ENCODE measurements around the gene DYSF.

Gene DYSF

DNA sequence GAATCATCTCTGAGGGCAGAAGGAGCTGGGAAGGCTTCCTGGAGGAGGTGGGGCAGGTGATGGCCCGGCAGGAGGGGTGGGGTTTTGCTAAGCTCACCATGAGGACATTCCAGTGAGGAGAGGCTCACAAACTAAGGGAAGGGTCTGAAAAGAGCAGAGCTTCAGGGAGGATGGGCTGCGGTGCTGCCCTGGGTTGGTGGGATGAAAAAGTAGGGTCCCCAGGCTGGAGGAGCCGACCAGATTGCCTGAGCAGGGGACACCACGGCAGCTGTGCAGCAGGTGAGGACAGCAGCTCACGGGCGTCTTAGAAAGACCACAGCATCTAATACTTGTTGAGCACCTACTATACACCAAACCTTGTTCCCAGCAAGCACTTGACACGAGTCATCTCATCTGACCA is 82.2 kb downstream of the DYSF start:
- no peak for DNase-seq (ENCODE audit: low read depth)

DNA sequence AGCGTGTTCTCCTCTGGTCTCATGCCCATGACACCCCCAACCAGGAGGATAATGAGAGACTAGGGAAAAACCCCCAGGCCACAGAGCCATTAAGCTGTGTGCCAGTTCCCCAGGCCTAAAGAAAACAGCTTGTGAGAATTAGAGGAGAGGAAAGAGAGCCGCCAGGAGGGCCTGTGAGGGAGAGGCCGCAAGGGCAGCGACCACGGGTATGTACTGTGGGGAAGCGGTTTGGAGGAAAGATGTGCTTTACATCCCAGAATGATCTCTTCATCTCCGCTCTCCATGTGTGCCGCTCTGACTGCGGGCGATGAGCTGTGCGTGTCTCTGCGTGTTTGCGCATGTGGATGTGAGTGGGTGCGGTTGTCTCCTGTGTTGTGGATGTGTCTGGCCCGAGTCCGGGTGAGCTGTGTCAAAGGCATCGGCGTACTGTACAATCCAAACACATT is 82.9 kb downstream of the DYSF start:
- TF ChIP-seq, protein P1, sequence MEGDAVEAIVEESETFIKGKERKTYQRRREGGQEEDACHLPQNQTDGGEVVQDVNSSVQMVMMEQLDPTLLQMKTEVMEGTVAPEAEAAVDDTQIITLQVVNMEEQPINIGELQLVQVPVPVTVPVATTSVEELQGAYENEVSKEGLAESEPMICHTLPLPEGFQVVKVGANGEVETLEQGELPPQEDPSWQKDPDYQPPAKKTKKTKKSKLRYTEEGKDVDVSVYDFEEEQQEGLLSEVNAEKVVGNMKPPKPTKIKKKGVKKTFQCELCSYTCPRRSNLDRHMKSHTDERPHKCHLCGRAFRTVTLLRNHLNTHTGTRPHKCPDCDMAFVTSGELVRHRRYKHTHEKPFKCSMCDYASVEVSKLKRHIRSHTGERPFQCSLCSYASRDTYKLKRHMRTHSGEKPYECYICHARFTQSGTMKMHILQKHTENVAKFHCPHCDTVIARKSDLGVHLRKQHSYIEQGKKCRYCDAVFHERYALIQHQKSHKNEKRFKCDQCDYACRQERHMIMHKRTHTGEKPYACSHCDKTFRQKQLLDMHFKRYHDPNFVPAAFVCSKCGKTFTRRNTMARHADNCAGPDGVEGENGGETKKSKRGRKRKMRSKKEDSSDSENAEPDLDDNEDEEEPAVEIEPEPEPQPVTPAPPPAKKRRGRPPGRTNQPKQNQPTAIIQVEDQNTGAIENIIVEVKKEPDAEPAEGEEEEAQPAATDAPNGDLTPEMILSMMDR (IDR thresholded peaks at IDR 0.05; ENCODE audit: low read depth, low read length, missing control alignments): no peak
- DNase-seq (ENCODE audit: low read depth): no peak
- in situ Hi-C loops (cut with HindIII; ENCODE audit: low sequenced_read_pairs): loop anchor here (5.0 kb wide), 2 partner anchors 81 to 396 kb away; no protein-coding TSS in a partner anchor
- H3K4me3 ChIP-seq (ENCODE audit: low read depth, low read length): no peak overlapping the region

More for the DNA sequence above, 82.2 kb downstream of the DYSF start:
- in situ Hi-C loops (cut with HindIII; ENCODE audit: low sequenced_read_pairs): loop anchor here (5.0 kb wide), 2 partner anchors 82 to 397 kb away; no protein-coding TSS in a partner anchor
- no peak overlapping the region for H3K4me3 ChIP-seq (ENCODE audit: low read depth, low read length)
- TF ChIP-seq, protein P1 (IDR thresholded peaks at IDR 0.05; ENCODE audit: low read depth, low read length, missing control alignments): no peak

DNA sequence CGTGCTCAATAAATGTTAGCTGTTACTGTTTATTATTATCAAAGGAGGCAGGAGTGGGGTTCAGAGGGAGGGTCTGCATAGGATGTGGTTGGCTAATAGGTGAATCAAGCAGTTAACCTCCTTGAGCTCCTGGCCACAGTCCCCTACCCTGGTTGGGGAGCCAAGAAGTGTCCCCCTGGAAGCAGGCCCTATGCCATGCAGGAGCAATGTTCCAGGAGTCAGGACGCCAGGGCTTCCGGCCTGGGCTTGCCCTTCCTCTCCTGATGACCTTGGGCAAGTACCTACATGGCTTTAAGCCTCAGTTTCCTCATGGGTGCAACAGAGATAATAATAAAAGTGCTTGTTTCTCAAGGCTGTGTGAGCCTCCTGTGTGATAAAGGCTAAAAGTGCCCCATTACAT is 84.9 kb downstream of the DYSF start:
- H3K4me3 ChIP-seq (ENCODE audit: low read depth, low read length): no peak overlapping the region
- no peak for DNase-seq (ENCODE audit: low read depth)
- in situ Hi-C loops (cut with HindIII; ENCODE audit: low sequenced_read_pairs): loop anchor here (5.0 kb wide), 2 partner anchors 79 to 394 kb away; no protein-coding TSS in a partner anchor
- TF ChIP-seq, protein P1 (IDR thresholded peaks at IDR 0.05; ENCODE audit: low read depth, low read length, missing control alignments): no peak

DNA sequence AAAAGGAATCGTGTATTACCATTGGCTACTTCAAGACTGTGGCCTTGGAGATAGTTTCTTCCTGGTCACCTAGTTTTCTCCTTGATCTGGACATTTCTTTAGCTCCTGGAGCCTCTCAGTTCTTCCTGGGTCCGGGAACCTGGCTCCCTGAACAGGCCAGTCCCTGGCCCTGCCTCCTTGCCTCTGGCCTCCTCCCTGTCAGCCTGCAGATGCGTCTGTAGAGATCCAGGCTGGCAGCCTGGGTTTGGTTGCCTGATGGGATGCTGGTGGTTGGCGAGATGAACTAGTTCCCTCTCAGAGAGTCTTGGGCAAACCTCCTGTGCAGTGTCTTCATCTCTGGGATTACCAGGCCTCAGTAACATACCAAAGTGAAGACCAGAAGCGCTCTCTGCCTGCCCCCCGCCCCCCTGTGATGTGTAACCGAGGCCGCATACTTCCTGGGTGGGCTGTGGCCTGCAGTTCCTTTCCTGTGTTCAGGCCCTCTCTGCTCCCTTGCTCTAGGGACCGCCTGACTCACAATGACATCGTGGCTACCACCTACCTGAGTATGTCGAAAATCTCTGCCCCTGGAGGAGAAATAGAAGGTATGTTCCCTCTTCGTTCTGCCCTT is 85.4 kb downstream of the DYSF start:
- TF ChIP-seq, protein P1 (IDR thresholded peaks at IDR 0.05; ENCODE audit: low read depth, low read length, missing control alignments): no peak
- in situ Hi-C loops (cut with HindIII; ENCODE audit: low sequenced_read_pairs): loop anchor here (5.0 kb wide), 2 partner anchors 79 to 394 kb away; no protein-coding TSS in a partner anchor
- DNase-seq (ENCODE audit: low read depth): no peak
- H3K4me3 ChIP-seq (ENCODE audit: low read depth, low read length): no peak overlapping the region

DNA sequence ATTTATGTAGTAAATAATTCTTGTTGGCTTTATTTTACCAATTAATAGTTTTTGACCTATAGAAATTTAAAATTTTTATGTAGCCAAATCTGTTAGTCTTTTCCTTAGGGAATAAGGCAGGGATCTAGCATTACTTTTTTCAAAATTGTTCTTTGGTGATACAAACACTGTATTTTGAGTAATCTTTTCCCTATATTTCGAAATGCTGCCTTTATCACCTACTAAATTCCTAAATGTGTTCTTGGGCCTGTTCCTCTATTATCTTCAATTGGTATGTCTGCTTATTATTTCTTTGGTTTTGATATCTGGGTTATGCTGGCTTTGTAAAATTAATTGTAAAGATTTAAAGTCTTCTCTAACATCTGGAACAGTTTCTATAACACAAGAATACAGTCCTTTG is 87.5 kb downstream of the DYSF start:
- no peak for DNase-seq (ENCODE audit: low read depth)
- H3K4me3 ChIP-seq (ENCODE audit: low read depth, low read length): no peak overlapping the region
- in situ Hi-C loops (cut with HindIII; ENCODE audit: low sequenced_read_pairs): no loop called here
- TF ChIP-seq, protein P1 (IDR thresholded peaks at IDR 0.05; ENCODE audit: low read depth, low read length, missing control alignments): no peak

DNA sequence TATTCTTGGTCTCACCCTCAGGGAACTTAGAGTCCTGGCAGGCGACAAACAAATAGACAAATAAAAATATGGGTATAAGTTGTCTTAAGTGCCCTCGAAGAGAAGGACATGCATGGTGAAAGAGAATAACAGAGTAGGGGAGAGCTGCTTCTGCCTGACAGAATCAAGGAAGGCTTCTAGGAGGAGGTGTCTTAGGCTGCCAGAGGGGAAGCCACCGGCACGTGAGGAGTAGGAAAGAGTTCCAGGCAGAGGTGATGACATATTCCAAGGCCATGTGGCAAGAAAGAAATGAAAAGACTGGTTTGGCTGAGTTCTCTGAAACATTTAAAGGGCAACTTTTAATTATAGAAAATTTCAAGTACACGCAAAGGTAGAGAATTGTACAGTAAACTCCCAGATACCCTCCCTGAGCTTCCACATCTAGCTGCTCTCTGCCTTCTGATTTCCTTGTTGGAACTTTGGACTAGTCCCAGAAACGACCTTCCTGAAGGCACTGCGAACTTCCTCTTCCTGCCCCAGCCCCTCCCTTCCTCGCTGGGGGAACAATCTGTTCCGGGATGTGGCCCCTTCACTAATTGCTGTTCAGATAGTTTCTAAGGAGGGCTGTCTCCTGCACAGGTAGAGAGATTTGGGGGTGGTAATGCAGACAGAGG is 91.7 kb downstream of the DYSF start:
- in situ Hi-C loops (cut with HindIII; ENCODE audit: low sequenced_read_pairs): no loop called here
- TF ChIP-seq, protein P1 (IDR thresholded peaks at IDR 0.05; ENCODE audit: low read depth, low read length, missing control alignments): no peak
- no peak overlapping the region for H3K4me3 ChIP-seq (ENCODE audit: low read depth, low read length)
- DNase-seq (ENCODE audit: low read depth): no peak

Data from astrocyte of the cerebellum (primary cell).